OCI-LY3 (cell line): Measurements from ENCODE around the gene CLIC1.

Experiments
- CTCF ChIP-seq: fragments of 200-600, 300-600 bp; sonication (generic); IDR thresholded peaks from 2 replicates; pipeline ENCODE4 v1.5.1; 2014; ENCODE audit warnings: antibody characterized with exemption, low read length, low read depth
- EZH2phosphoT487 ChIP-seq: fragments of 200-600 bp; shearing (Covaris generic); IDR thresholded peaks from 2 replicates; pipeline ENCODE4 v1.6.1; 2018; ENCODE audit warnings: antibody characterized with exemption, mixed run types, low read depth

DNA sequence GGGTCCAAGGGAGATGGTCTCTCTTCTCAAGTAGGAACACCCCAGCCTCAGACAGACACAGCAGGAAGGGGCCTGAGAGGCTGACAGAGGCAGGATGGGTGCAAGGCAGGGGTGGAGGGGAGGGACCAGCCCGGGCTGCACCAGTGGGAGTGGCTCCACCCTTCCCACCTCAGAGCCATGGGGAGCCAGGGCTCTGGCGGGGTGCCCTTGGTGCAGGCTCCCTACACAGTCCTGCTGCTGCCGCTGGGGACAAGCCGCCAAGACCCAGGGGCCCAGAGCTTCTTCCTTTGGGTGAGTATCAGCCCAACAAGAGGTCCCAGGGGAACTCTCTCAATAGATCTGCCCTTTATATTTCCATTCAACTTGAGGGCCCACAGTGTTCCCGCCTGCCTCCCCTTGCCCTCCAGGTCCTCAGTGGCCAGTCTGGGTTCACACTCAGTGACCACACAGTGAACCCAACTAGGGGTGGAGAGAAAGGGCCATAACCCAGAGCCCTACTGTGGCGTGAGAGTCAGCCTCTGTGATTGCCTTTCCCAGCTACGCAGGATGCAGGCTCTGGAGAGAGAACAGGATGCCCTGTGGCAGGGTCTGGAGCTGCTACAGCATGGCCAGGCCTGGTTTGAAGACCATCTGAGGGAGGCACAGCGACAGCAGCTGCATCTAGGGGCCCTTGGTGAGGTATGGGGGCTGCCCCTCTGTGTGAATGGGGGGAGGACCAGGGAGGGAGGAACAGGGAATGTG, 26.7 kb upstream of the CLIC1 start:
- TF ChIP-seq CTCF: no peak
- no peak for TF ChIP-seq EZH2phosphoT487
